ENCODE measurements around the gene SIGLEC1.

The SIGLEC1 gene

GRCh38 chr20:3720626-3721025 lies 8.2 kb upstream of the SIGLEC1 start:
- ChIA-PET CTCF (interaction anchor here (0.6 to 27.2 kb wide), 7 partner anchors 10 to 180 kb away, joined by 3 to 1151 read pairs (median 3); partner anchors contain the start of genes ADAM33 and ADISSP), POLR2A (no interaction called here)
- DNase-seq (ENCODE audit: low read depth, low spot score), result no peak
- no peak for TF ChIP-seq CTCF (IDR thresholded peaks at IDR 0.05; ENCODE audit: insufficient read depth, low read length, missing control alignments)
- H3K4me3 ChIP-seq (ENCODE audit: low read depth, low read length), result no peak overlapping the region

DNA sequence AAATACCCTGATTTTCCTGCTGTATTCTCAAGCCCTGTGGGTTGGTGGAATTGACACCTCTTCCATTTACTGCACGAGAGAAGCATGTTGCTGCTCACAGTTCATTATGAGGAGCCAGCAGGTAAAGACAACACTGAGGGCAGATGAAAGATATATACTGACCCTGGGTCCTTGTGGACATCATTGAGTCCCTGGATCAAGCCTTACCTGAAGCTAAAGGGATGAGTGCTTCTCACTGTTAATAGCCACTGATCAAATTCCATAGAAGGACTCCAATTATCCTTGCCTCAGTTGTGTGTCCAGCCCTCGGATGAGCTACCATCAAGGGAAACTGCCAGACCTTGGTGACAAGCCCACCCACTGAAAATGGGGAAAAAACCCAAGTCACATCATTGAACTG lies 7.7 kb upstream of the SIGLEC1 start:
- DNase-seq (ENCODE audit: low read depth, low spot score), result no peak
- CTCF ChIA-PET, result interaction anchor here (0.6 to 27.2 kb wide), 7 partner anchors 10 to 180 kb away, joined by 3 to 1151 read pairs (median 3); partner anchors contain the start of genes ADAM33 and ADISSP
- POLR2A ChIA-PET, result no interaction called here
- TF ChIP-seq CTCF (IDR thresholded peaks at IDR 0.05; ENCODE audit: insufficient read depth, low read length, missing control alignments), result no peak
- no peak overlapping the region for H3K4me3 ChIP-seq (ENCODE audit: low read depth, low read length)

- H3K4me3 ChIP-seq (ENCODE audit: low read depth, low read length), result no peak overlapping the region
- DNase-seq (ENCODE audit: low read depth, low spot score), result no peak
- CTCF ChIA-PET, result interaction anchor here (0.9 to 27.2 kb wide), 8 partner anchors 9 to 139 kb away, joined by 3 to 1151 read pairs (median 4); partner anchors contain the start of gene ADAM33
- POLR2A ChIA-PET, result no interaction called here
- no peak for TF ChIP-seq CTCF (IDR thresholded peaks at IDR 0.05; ENCODE audit: insufficient read depth, low read length, missing control alignments)
These were observed 6.6 kb upstream of the SIGLEC1 start for GRCh38 chr20:3719046-3719445.

DNA sequence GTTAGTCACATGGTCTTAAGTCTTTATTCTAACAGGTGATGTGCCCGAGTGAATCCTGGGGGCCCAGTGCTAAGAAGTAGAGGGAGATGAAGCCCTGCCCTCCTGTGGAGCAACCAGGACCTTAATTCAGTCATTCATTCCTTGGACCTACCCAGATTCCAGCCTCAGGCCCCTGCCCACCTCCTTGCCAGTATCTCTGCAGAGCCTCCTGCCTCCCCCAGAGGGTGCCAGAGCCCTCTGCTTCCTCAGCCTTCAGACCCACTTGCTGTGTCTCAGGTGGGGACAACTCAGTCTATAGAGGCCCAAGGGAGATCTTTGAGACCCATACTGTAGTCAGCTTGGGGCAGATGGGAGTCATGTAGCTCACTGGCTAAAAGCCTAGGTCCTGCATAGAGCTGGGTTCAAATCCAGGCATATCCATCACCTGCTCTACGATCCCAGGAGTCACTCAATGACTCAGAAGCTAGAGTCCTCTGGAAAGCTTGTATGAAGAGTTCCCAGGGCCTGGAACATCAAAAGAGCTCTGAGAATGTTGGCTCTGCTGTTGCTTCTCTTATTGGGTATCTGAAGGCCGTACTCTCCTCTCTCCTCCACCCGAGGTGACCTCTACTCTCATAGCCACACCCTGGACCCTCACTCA lies 3.9 kb upstream of the SIGLEC1 start:
- no peak overlapping the region for H3K4me3 ChIP-seq (ENCODE audit: low read depth, low read length)
- TF ChIP-seq CTCF (IDR thresholded peaks at IDR 0.05; ENCODE audit: insufficient read depth, low read length, missing control alignments), result peak; percentile 86
- POLR2A ChIA-PET, result no interaction called here
- CTCF ChIA-PET, result interaction anchor here (0.6 to 27.2 kb wide), 17 partner anchors 11 to 369 kb away, joined by 3 to 1151 read pairs (median 5); partner anchors contain the start of genes ADAM33, ADISSP, AP5S1 and SPEF1
- no peak for DNase-seq (ENCODE audit: low read depth, low spot score)

GRCh38 chr20:3714092-3714491 lies 1.7 kb upstream of the SIGLEC1 start:
- H3K4me3 ChIP-seq (ENCODE audit: low read depth, low read length), result no peak overlapping the region
- no peak for DNase-seq (ENCODE audit: low read depth, low spot score)
- TF ChIP-seq CTCF (IDR thresholded peaks at IDR 0.05; ENCODE audit: insufficient read depth, low read length, missing control alignments), result no peak
- CTCF ChIA-PET, result interaction anchor here (27.2 kb wide), 1 partner anchor 27 kb away, joined by 1151 read pairs; the partner anchor contains the start of gene ADAM33
- POLR2A ChIA-PET, result interaction anchor here (0.7 kb wide), 1 partner anchor 37 kb away, joined by 3 read pairs; no protein-coding TSS in a partner anchor

GRCh38 chr20:3711484-3711941 lies 887 bp downstream of the SIGLEC1 start:
- ChIA-PET CTCF (interaction anchor here (0.6 to 27.2 kb wide), 38 partner anchors 8 to 361 kb away, joined by 3 to 1151 read pairs (median 6); partner anchors contain the start of genes ADAM33, ADISSP, AP5S1 and CENPB), POLR2A (interaction anchor here (0.8 kb wide), 1 partner anchor 34 kb away, joined by 5 read pairs; no protein-coding TSS in a partner anchor)
- TF ChIP-seq CTCF (IDR thresholded peaks at IDR 0.05; ENCODE audit: insufficient read depth, low read length, missing control alignments), result peak; percentile 2

More at GRCh38 chr20:3711484-3711941, 887 bp downstream of the SIGLEC1 start:
- no peak overlapping the region for H3K4me3 ChIP-seq (ENCODE audit: low read depth, low read length)
- DNase-seq (ENCODE audit: low read depth, low spot score), result no peak

All from AG04449 (cell line).